Hepatocyte (in vitro differentiated cells): ENCODE measurements around the gene SIRT6. TPM values are rescaled to one million over a fixed set of nuclear protein-coding genes. Genes with fewer than 3 reads are reported as not detected.

Experiments
- DNase-seq: peaks from one replicate; pipeline ENCODE4 v3.0.0-alpha.2; 2016; ENCODE audit warnings: low spot score
- H2AFZ ChIP-seq: fragments of 200-600 bp; sonication (generic); 2 replicates; pipeline ENCODE4 v1.6.0; 2016; ENCODE audit warnings: antibody characterized with exemption, mild to moderate bottlenecking
- H3K27ac ChIP-seq: fragments of 200-600 bp; sonication (generic); 2 replicates; pipeline ENCODE4 v1.5.1; 2016; ENCODE audit warnings: mild to moderate bottlenecking
- H3K27me3 ChIP-seq: fragments of 200-600 bp; sonication (generic); 2 replicates; pipeline ENCODE4 v1.6.1; 2016
- H3K36me3 ChIP-seq: fragments of 200-600 bp; sonication (generic); replicated peaks from 2 replicates; pipeline ENCODE4 v1.5.1; 2016; ENCODE audit warnings: low read depth; ENCODE audit not compliant: insufficient read depth
- H3K4me1 ChIP-seq: fragments of 200-600 bp; sonication (generic); 2 replicates; pipeline ENCODE4 v1.5.1; 2016; ENCODE audit warnings: mild to moderate bottlenecking, moderate library complexity; ENCODE audit not compliant: insufficient read depth
- H3K4me2 ChIP-seq: fragments of 200-600 bp; sonication (generic); 2 replicates; pipeline ENCODE4 v1.6.0; 2016
- H3K4me3 ChIP-seq: fragments of 200-600 bp; sonication (generic); 2 replicates; pipeline ENCODE4 v1.5.1; 2016; ENCODE audit warnings: mild to moderate bottlenecking
- H3K79me2 ChIP-seq: fragments of 200-600 bp; sonication (generic); 2 replicates; pipeline ENCODE4 v1.6.0; 2017; ENCODE audit warnings: mild to moderate bottlenecking
- H3K9me2 ChIP-seq: fragments of 200-600 bp; sonication (generic); replicated peaks from 2 replicates; pipeline ENCODE4 v1.6.0; 2017; ENCODE audit warnings: mild to moderate bottlenecking; ENCODE audit not compliant: insufficient read depth
- H3K9me3 ChIP-seq: fragments of 200-600 bp; sonication (generic); 2 replicates; pipeline ENCODE4 v1.5.1; 2016; ENCODE audit warnings: low read depth, mild to moderate bottlenecking
- H4K20me1 ChIP-seq: fragments of 200-600 bp; sonication (generic); 2 replicates; pipeline ENCODE4 v1.6.0; 2016; ENCODE audit warnings: mild to moderate bottlenecking; ENCODE audit not compliant: insufficient read depth, poor library complexity, severe bottlenecking
- CTCF ChIP-seq: fragments of 200-600 bp; sonication (generic); IDR thresholded peaks from 2 replicates; pipeline ENCODE4 v1.5.1; 2016; ENCODE audit warnings: antibody characterized with exemption, mild to moderate bottlenecking; ENCODE audit not compliant: poor library complexity
- EZH2 ChIP-seq: fragments of 200-600 bp; sonication (generic); IDR thresholded peaks from 2 replicates; pipeline ENCODE4 v1.6.1; 2016; ENCODE audit warnings: antibody characterized with exemption, mild to moderate bottlenecking, borderline replicate concordance
- EZH2phosphoT487 ChIP-seq: fragments of 200-600 bp; sonication (generic); IDR thresholded peaks from one replicate; pipeline ENCODE4 v1.6.1; 2018; ENCODE audit warnings: antibody characterized with exemption, mild to moderate bottlenecking, low read depth, moderate library complexity; ENCODE audit not compliant: unreplicated experiment, severe bottlenecking
- WGBS: methylation state at CpG from one replicate; pipeline ENCODE4 v1.1.6; 2016; ENCODE audit warnings: low lambda C conversion rate; ENCODE audit errors: missing lambda C conversion rate; 5-methylcytosine and 5-hydroxymethylcytosine counted together
- polyA plus RNA-seq: library from polyadenylated mRNA; unstranded; fragments of >200 nt; fragmentation: Nextera tagmentation; extraction: Ambion mirVana; gene quantifications from 2 replicates; pipeline ENCODE4 v1.2.1, GENCODE V29; 2016
- total RNA-seq: library from RNA; depleted of rRNA; stranded (reverse); fragments of >200 nt; gene quantifications from 2 replicates; pipeline ENCODE4 v1.2.3, GENCODE V29; 2014

The SIRT6 gene
- total and polyA plus RNA-seq, 2 experiments from 2014 or later: 9.9 to 15.7 TPM

DNA sequence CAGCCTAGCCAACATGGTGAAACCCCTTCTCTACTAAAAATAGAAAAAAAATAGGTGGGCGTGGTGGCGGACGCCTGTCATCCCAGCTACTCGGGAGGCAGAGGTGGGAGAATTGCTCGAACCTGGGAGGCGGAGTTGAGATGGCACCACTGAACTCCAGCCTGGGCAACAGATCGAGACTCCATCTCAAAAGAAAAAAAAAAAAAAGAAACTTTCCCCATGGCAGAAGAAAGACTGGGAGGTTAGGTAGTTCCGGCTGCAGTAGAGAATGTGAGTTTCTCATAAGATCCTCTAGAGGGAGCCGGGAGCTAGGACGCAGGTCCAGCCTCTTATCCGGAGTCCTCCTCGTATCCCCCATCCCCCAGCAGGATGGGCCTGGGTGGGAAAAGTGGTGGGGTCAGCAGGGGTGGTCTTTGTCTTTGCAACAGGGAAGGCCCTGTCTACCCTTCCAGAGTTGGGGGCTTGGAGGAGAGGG, 42.1 kb downstream of the SIRT6 start:
- H3K27ac ChIP-seq: no peak overlapping the region
- TF ChIP-seq CTCF (peak; percentile 65), EZH2 (no peak)
- DNase-seq: peak; percentile 83
- no peaks in the 10 kb centered on the region for H3K9me3 ChIP-seq
- H3K36me3 ChIP-seq: no peaks in the 10 kb centered on the region
- no peaks in the 10 kb centered on the region for H4K20me1 ChIP-seq
- H3K27me3 ChIP-seq: no peaks in the 10 kb centered on the region
- no peaks in the 10 kb centered on the region for H3K79me2 ChIP-seq
- no peak overlapping the region for H3K4me3 ChIP-seq
- H3K9me2 ChIP-seq: no peaks in the 10 kb centered on the region
- H3K4me1 ChIP-seq: peaks cover 4% of the 10 kb centered on the region
- peak overlapping the region; percentile 29 for H3K4me2 ChIP-seq
- H2AFZ ChIP-seq: no peak overlapping the region
- WGBS: 29% methylated on average over 12 of the region's 12 CpGs

GRCh38 chr19:4139614-4140236, 42.6 kb downstream of the SIRT6 start:
- Histone ChIP-seq H3K36me3 (no peaks in the 10 kb centered on the region), H2AFZ (no peak overlapping the region), H3K27me3 (no peaks in the 10 kb centered on the region), H3K9me2 (no peaks in the 10 kb centered on the region), H3K9me3 (no peaks in the 10 kb centered on the region), H3K4me1 (peaks cover 2% of the 10 kb centered on the region), H3K27ac (no peak overlapping the region), H3K79me2 (no peaks in the 10 kb centered on the region), H4K20me1 (no peaks in the 10 kb centered on the region), H3K4me2 (peak overlapping the region; percentile 29), H3K4me3 (no peak overlapping the region)
- 40% methylated on average over 14 of the region's 14 CpGs for WGBS
- DNase-seq: peak; percentile 77
- peak; percentile 61 for TF ChIP-seq CTCF
- no peak for TF ChIP-seq EZH2
- no peak for TF ChIP-seq EZH2phosphoT487

DNA sequence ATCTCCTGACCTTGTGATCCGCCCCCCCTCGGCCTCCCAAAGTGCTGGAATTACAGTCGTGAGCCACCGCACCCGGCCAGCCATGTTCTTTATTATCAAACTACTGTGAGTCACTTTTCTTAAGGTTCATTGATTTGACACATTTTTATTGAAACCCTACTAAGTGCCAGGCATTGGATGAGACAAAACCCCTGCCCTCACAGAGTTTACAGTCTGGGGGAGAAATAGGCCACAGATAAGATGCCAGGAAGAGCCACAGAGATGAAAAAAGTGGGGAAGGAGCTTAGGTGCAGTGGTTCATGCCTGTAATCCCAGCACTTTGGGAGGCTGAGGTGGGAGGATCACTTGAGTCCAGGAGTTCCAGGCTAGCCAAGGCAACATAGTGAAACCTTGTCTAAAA, 43.9 kb downstream of the SIRT6 start:
- no peaks in the 10 kb centered on the region for H3K9me2 ChIP-seq
- no peaks in the 10 kb centered on the region for H3K36me3 ChIP-seq
- H3K9me3 ChIP-seq: no peaks in the 10 kb centered on the region
- H4K20me1 ChIP-seq: no peaks in the 10 kb centered on the region
- no peak overlapping the region for H3K4me2 ChIP-seq
- H3K79me2 ChIP-seq: no peaks in the 10 kb centered on the region
- TF ChIP-seq EZH2 (no peak), CTCF (no peak), EZH2phosphoT487 (no peak)
- WGBS: 79% methylated on average over 5 of the region's 5 CpGs
- no peaks in the 10 kb centered on the region for H3K4me1 ChIP-seq
- no peak for DNase-seq
- H2AFZ ChIP-seq: no peak overlapping the region
- no peak overlapping the region for H3K27ac ChIP-seq
- H3K27me3 ChIP-seq: no peaks in the 10 kb centered on the region
- H3K4me3 ChIP-seq: no peak overlapping the region
